IMR-90 (cell line): Measurements from ENCODE around the gene GPLD1.

Experiments
- BHLHE40 ChIP-seq: fragments of 150-350 bp; IDR thresholded peaks from 2 replicates; pipeline ENCODE4 v1.6.1; 2016; ENCODE audit warnings: mild to moderate bottlenecking, low read depth, low read length
- CEBPB ChIP-seq: IDR thresholded peaks from 2 replicates; pipeline ENCODE4 v1.6.1; 2012; ENCODE audit warnings: low read depth, low read length, improper control_type of control experiment
- CTCF ChIP-seq: conservative IDR thresholded peaks from 2 replicates; pipeline ENCODE4 v1.5.1; 2012; ENCODE audit warnings: mild to moderate bottlenecking, low read depth, low read length, improper control_type of control experiment
- FOS ChIP-seq: fragments of 150-350 bp; IDR thresholded peaks from 2 replicates; pipeline ENCODE4 v1.6.1; 2016; ENCODE audit warnings: low read depth, low read length
- MAFK ChIP-seq: IDR thresholded peaks from 2 replicates; pipeline ENCODE4 v1.6.1; 2012; ENCODE audit warnings: low read depth, low read length, improper control_type of control experiment
- MAZ ChIP-seq: IDR thresholded peaks from 2 replicates; pipeline ENCODE4 v1.6.1; 2012; ENCODE audit warnings: low read depth, mild to moderate bottlenecking, low read length, improper control_type of control experiment, moderate library complexity, borderline replicate concordance
- MXI1 ChIP-seq: IDR thresholded peaks from 2 replicates; pipeline ENCODE4 v1.6.1; 2012; ENCODE audit warnings: low read depth, mild to moderate bottlenecking, low read length, moderate library complexity, borderline replicate concordance
- POLR2A ChIP-seq: IDR thresholded peaks from 2 replicates; pipeline ENCODE4 v1.6.1; 2012; ENCODE audit warnings: mild to moderate bottlenecking, low read depth, low read length
- RAD21 ChIP-seq: IDR thresholded peaks from 2 replicates; pipeline ENCODE4 v1.6.1; 2012; ENCODE audit warnings: low read length, improper control_type of control experiment
- RCOR1 ChIP-seq: IDR thresholded peaks from 2 replicates; pipeline ENCODE4 v1.6.1; 2012; ENCODE audit warnings: mild to moderate bottlenecking, low read length, improper control_type of control experiment; ENCODE audit not compliant: insufficient replicate concordance
- RFX5 ChIP-seq: IDR thresholded peaks from 2 replicates; pipeline ENCODE4 v1.8.0; 2012; ENCODE audit warnings: low read depth, mild to moderate bottlenecking, low read length, moderate library complexity
- SMC3 ChIP-seq: fragments of 150-350 bp; IDR thresholded peaks from 2 replicates; pipeline ENCODE4 v1.6.1; 2016; ENCODE audit warnings: low read depth, mild to moderate bottlenecking, antibody characterized with exemption, low read length, moderate library complexity
- USF2 ChIP-seq: fragments of 150-350 bp; IDR thresholded peaks from 2 replicates; pipeline ENCODE4 v1.6.1; 2017; ENCODE audit warnings: mild to moderate bottlenecking, antibody characterized with exemption, low read length, low read depth

GRCh38 chr6:24490948-24491347, 1.6 kb upstream of the GPLD1 start:
- TF ChIP-seq CTCF: no peak
- no peak for TF ChIP-seq RCOR1
- TF ChIP-seq RFX5: no peak
- TF ChIP-seq POLR2A: no peak
- no peak for TF ChIP-seq MXI1
- no peak for TF ChIP-seq BHLHE40
- TF ChIP-seq MAFK: no peak
- no peak for TF ChIP-seq MAZ
- no peak for TF ChIP-seq CEBPB
- no peak for TF ChIP-seq SMC3
- TF ChIP-seq FOS: no peak
- TF ChIP-seq USF2: no peak
- no peak for TF ChIP-seq RAD21
